ENCODE measurements around the gene SUCLG2.

DNA sequence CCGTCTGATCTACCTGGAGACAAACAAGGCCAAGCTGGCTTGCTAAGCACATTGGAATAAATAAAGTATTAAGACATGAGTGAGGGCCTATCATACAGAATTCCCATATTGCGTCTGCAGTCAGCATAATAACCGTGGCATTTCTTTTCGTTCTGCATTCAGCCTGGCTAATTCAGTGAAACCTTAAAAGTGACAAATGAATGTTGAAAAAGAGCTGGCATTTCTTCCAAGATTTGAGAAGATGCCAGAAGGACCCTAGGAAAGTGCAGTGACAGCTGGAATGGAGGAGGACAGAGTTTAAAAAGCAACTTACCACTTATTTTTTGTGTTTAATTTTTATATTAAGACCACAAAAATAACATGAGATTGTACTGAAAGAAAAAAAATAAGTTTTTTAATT, 67.1 kb downstream of the SUCLG2 start:
- no peak for TF ChIP-seq CTCF (IDR thresholded peaks at IDR 0.05)
- no peak for TF ChIP-seq POLR2A (IDR thresholded peaks at IDR 0.05)
